Measurements from ENCODE around the gene PTPN11.

DNA sequence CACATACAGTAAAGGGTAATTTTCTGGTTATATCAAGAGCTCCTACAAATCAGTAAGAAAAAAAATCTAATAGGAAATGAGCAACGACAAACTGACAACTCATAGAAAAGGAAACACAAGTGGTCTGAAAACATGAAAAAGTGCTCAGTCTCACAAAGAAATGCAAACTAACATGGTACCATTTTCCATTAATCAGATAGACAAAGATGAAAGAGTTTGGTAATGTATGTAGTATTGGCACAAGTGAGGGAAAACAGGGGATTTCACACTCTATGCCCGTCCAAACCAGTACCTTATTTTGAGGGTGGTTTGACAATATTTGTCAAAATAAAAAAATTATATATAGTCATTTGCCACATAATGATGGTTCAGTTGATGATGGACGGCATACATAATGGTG, 13.2 kb downstream of the PTPN11 start:
- TF ChIP-seq GATA2 (IDR thresholded peaks at IDR 0.05; ENCODE audit: low read depth, low read length) (no peak), GATA3 (IDR thresholded peaks at IDR 0.05; ENCODE audit: low read depth, low read length) (no peak)
